HCT116 (cell line): ENCODE results near the gene ZBTB34.

Source experiments
- CBX3 ChIP-seq: IDR thresholded peaks from 2 replicates; pipeline ENCODE4 v1.6.1; 2012; ENCODE audit warnings: low read depth
- CEBPB ChIP-seq: IDR thresholded peaks from 2 replicates; pipeline ENCODE4 v1.6.1; 2012; ENCODE audit warnings: low read depth
- EZH2 ChIP-seq: fragments of 200-600 bp; sonication (generic); IDR thresholded peaks from 2 replicates; pipeline ENCODE4 v1.6.1; 2017; ENCODE audit warnings: antibody characterized with exemption, mixed run types
- EZH2phosphoT487 ChIP-seq: fragments of 200-600 bp; IDR thresholded peaks from 2 replicates; pipeline ENCODE4 v1.6.1; 2018; ENCODE audit warnings: antibody characterized with exemption, borderline replicate concordance
- FOSL1 ChIP-seq: IDR thresholded peaks from 2 replicates; pipeline ENCODE4 v1.6.1; 2012; ENCODE audit warnings: low read depth
- JUND ChIP-seq: IDR thresholded peaks from 2 replicates; pipeline ENCODE4 v1.6.1; 2012
- POLR2A ChIP-seq: IDR thresholded peaks from 2 replicates; pipeline ENCODE4 v1.7.0; 2011; ENCODE audit warnings: borderline replicate concordance; ENCODE audit not compliant: insufficient read depth, insufficient read length; ENCODE audit errors: extremely low read depth
- POLR2AphosphoS5 ChIP-seq: IDR thresholded peaks from 2 replicates; pipeline ENCODE4 v1.6.1; 2011; ENCODE audit warnings: mild to moderate bottlenecking, low read depth, low read length, moderate library complexity
- RAD21 ChIP-seq: IDR thresholded peaks from 2 replicates; pipeline ENCODE4 v1.6.1; 2012; ENCODE audit warnings: low read depth, mild to moderate bottlenecking
- YY1 ChIP-seq: IDR thresholded peaks from 2 replicates; pipeline ENCODE4 v1.6.1; 2011; ENCODE audit warnings: low read length, low read depth, moderate library complexity, mild to moderate bottlenecking; ENCODE audit not compliant: insufficient replicate concordance; ENCODE audit errors: extremely low read depth
- ZFX ChIP-seq: fragments of 450-650 bp; IDR thresholded peaks from 2 replicates; pipeline ENCODE4 v1.6.1; 2017
- TF ChIP-seq, protein P1 (sequence below), 3 experiments: fragments of 200-600 bp in 1 of 3; sonication (generic) in 1 of 3; IDR thresholded peaks in 2 of 3; conservative IDR thresholded peaks in 1 of 3; 2 replicates each; pipeline ENCODE4 v1.5.1; 2012 to 2017; ENCODE audit warnings: low read depth in 2 of 3, low read length in 2 of 3, antibody characterized with exemption in 1 of 3, borderline replicate concordance in 1 of 3, control low read depth in 1 of 3, mild to moderate bottlenecking in 1 of 3, mixed read lengths in 1 of 3, mixed run types in 1 of 3, moderate library complexity in 1 of 3; ENCODE audit not compliant: insufficient read depth in 1 of 3
- TF ChIP-seq, protein P2 (sequence below): IDR thresholded peaks from 2 replicates; pipeline ENCODE4 v1.6.1; 2012; ENCODE audit warnings: low read depth

DNA sequence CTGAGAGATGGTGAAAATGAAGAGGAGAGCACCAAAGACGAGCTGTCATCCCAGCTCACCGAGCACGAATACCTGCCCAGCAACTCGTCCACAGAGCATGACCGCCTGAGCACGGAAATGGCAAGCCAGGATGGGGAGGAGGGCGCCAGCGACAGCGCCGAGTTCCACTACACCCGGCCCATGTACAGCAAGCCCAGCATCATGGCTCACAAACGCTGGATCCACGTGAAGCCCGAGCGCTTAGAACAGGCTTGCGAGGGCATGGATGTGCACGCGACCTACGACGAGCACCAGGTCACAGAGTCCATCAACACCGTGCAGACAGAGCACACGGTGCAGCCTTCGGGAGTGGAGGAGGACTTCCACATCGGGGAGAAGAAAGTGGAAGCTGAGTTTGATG lies 27.4 kb upstream of the ZBTB34 start:
- no peak for TF ChIP-seq RAD21
- TF ChIP-seq, protein P1, sequence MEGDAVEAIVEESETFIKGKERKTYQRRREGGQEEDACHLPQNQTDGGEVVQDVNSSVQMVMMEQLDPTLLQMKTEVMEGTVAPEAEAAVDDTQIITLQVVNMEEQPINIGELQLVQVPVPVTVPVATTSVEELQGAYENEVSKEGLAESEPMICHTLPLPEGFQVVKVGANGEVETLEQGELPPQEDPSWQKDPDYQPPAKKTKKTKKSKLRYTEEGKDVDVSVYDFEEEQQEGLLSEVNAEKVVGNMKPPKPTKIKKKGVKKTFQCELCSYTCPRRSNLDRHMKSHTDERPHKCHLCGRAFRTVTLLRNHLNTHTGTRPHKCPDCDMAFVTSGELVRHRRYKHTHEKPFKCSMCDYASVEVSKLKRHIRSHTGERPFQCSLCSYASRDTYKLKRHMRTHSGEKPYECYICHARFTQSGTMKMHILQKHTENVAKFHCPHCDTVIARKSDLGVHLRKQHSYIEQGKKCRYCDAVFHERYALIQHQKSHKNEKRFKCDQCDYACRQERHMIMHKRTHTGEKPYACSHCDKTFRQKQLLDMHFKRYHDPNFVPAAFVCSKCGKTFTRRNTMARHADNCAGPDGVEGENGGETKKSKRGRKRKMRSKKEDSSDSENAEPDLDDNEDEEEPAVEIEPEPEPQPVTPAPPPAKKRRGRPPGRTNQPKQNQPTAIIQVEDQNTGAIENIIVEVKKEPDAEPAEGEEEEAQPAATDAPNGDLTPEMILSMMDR (IDR thresholded peaks at IDR 0.05 in 2 of 3, conservative IDR thresholded peaks at IDR 0.05 in 1 of 3; ENCODE audit: borderline replicate concordance in 1 of 3, insufficient read depth in 1 of 3, low read depth in 2 of 3, low read length in 2 of 3) = no peak
- TF ChIP-seq POLR2A = no peak
- no peak for TF ChIP-seq EZH2phosphoT487
- no peak for TF ChIP-seq CEBPB
- TF ChIP-seq, protein P2, sequence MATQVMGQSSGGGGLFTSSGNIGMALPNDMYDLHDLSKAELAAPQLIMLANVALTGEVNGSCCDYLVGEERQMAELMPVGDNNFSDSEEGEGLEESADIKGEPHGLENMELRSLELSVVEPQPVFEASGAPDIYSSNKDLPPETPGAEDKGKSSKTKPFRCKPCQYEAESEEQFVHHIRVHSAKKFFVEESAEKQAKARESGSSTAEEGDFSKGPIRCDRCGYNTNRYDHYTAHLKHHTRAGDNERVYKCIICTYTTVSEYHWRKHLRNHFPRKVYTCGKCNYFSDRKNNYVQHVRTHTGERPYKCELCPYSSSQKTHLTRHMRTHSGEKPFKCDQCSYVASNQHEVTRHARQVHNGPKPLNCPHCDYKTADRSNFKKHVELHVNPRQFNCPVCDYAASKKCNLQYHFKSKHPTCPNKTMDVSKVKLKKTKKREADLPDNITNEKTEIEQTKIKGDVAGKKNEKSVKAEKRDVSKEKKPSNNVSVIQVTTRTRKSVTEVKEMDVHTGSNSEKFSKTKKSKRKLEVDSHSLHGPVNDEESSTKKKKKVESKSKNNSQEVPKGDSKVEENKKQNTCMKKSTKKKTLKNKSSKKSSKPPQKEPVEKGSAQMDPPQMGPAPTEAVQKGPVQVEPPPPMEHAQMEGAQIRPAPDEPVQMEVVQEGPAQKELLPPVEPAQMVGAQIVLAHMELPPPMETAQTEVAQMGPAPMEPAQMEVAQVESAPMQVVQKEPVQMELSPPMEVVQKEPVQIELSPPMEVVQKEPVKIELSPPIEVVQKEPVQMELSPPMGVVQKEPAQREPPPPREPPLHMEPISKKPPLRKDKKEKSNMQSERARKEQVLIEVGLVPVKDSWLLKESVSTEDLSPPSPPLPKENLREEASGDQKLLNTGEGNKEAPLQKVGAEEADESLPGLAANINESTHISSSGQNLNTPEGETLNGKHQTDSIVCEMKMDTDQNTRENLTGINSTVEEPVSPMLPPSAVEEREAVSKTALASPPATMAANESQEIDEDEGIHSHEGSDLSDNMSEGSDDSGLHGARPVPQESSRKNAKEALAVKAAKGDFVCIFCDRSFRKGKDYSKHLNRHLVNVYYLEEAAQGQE = no peak
- no peak for TF ChIP-seq POLR2AphosphoS5
- no peak for TF ChIP-seq CBX3
- no peak for TF ChIP-seq ZFX
- TF ChIP-seq EZH2 = no peak
- TF ChIP-seq YY1 = no peak
- no peak for TF ChIP-seq JUND
- no peak for TF ChIP-seq FOSL1
